ENCODE measurements around the gene F8. TPM values are rescaled to one million over a fixed set of nuclear protein-coding genes. Genes with fewer than 3 reads are reported as not detected.

F8 gene
- total and polyA plus RNA-seq, 12 donors, result 13.4 to 78.1 (median 38.6) TPM

- no peaks in the 10 kb centered on the region for H3K4me1 ChIP-seq (replicated peaks in 1 of 2)
- WGBS, 4 donors, result 45 to 100% (median 71%) methylated on average over 1 of the region's 1 CpG
- intact Hi-C loops (cut with DNase I), result no loop called here
These were observed 186.4 kb downstream of the F8 start for GRCh38 chrX:154836163-154836562.

GRCh38 chrX:154834562-154834961 lies 188.0 kb downstream of the F8 start, which contains the start of gene SMIM9:
Gene SMIM9, minus strand, starts transcription at chrX:154834662. Its CDS starts 3,806 bp downstream, at chrX:154830856.
- DNase-seq, result no peak
- WGBS, 4 donors, result 75 to 94% (median 86%) methylated on average over 3 of the region's 3 CpGs
- intact Hi-C loops (cut with DNase I), result no loop called here

More at GRCh38 chrX:154836163-154836562, 186.4 kb downstream of the F8 start:
- H3K27ac ChIP-seq, result no peak overlapping the region
- no peak for TF ChIP-seq CTCF (IDR thresholded peaks at IDR 0.05)
- no peak for TF ChIP-seq POLR2A (IDR thresholded peaks at IDR 0.05)
- no peaks in the 10 kb centered on the region for H3K36me3 ChIP-seq (replicated peaks in 1 of 2)
- H3K9me3 ChIP-seq (replicated peaks in 1 of 3), result no peaks in the 10 kb centered on the region
- no peaks in the 10 kb centered on the region for H3K27me3 ChIP-seq
- no peak overlapping the region for H3K4me3 ChIP-seq
- no peak for DNase-seq

GRCh38 chrX:154833746-154834274 lies 188.7 kb downstream of the F8 start:
- intact Hi-C loops (cut with DNase I), result no loop called here
- Histone ChIP-seq H3K27me3 (no peaks in the 10 kb centered on the region), H3K27ac (no peak overlapping the region), H3K4me1 (replicated peaks in 1 of 2) (no peaks in the 10 kb centered on the region), H3K36me3 (replicated peaks in 1 of 2) (no peaks in the 10 kb centered on the region), H3K9me3 (replicated peaks in 1 of 3) (no peaks in the 10 kb centered on the region), H3K4me3 (no peak overlapping the region)
- DNase-seq, result no peak
- 56 to 100% (median 76%) methylated on average over 1 to 3 of the region's 3 CpGs for WGBS, 4 donors
- TF ChIP-seq CTCF (IDR thresholded peaks at IDR 0.05), result no peak
- no peak for TF ChIP-seq POLR2A (IDR thresholded peaks at IDR 0.05)

More at GRCh38 chrX:154834562-154834961, 188.0 kb downstream of the F8 start, which contains the start of gene SMIM9:
- no peaks in the 10 kb centered on the region for H3K9me3 ChIP-seq (replicated peaks in 1 of 3)
- no peaks in the 10 kb centered on the region for H3K4me1 ChIP-seq (replicated peaks in 1 of 2)
- TF ChIP-seq POLR2A (IDR thresholded peaks at IDR 0.05) (no peak), CTCF (IDR thresholded peaks at IDR 0.05) (no peak)
- no peak within 1 kb of the TSS for H3K27ac ChIP-seq
- H3K36me3 ChIP-seq (replicated peaks in 1 of 2), result no peaks in the 10 kb centered on the region
- no peak within 1 kb of the TSS for H3K4me3 ChIP-seq
- no peaks in the 10 kb centered on the region for H3K27me3 ChIP-seq

GRCh38 chrX:154829926-154830442 lies 192.5 kb downstream of the F8 start:
- WGBS, 4 donors, result 33 to 50% (median 39%) methylated on average over 1 of the region's 1 CpG
- Histone ChIP-seq H3K27me3 (no peaks in the 10 kb centered on the region), H3K4me1 (replicated peaks in 1 of 2) (no peaks in the 10 kb centered on the region), H3K36me3 (replicated peaks in 1 of 2) (no peaks in the 10 kb centered on the region), H3K4me3 (no peak overlapping the region), H3K9me3 (replicated peaks in 1 of 3) (no peaks in the 10 kb centered on the region), H3K27ac (no peak overlapping the region)
- TF ChIP-seq POLR2A (IDR thresholded peaks at IDR 0.05) (no peak), CTCF (IDR thresholded peaks at IDR 0.05) (no peak)
- DNase-seq, result no peak
- intact Hi-C loops (cut with DNase I), result no loop called here
